ENCODE results near the gene PPIP5K2. TPM values are rescaled to one million over a fixed set of nuclear protein-coding genes. Genes with fewer than 3 reads are reported as not detected.
"Not testable (repeated sequence)": the region's sequence is repeated elsewhere in the genome, so short reads cannot be mapped to it uniquely, and the experiment has no call there.

Gene PPIP5K2
- total RNA-seq, 2 donors from 2014 or later, result 23.9 to 24.9 TPM

- Histone ChIP-seq H3K4me3 (no peak overlapping the region), H3K27me3 (replicated peaks; ENCODE audit: insufficient read depth) (no peaks in the 10 kb centered on the region), H3K27ac (no peak overlapping the region), H3K4me1 (replicated peaks) (no peaks in the 10 kb centered on the region), H3K36me3 (no peaks in the 10 kb centered on the region), H3K9me3 (no peaks in the 10 kb centered on the region)
- intact Hi-C loops (cut with DNase I), result no loop called here
- 97% methylated on average over 8 of the region's 8 CpGs for WGBS
- DNase-seq (ENCODE audit: low spot score), result no peak
- no peak for TF ChIP-seq POLR2AphosphoS5 (IDR thresholded peaks at IDR 0.05)
- TF ChIP-seq POLR2A (IDR thresholded peaks at IDR 0.05), result no peak
- TF ChIP-seq CTCF (IDR thresholded peaks at IDR 0.05), result no peak
Measured at GRCh38 chr5:103186152-103186551, 66.1 kb downstream of the PPIP5K2 start.

GRCh38 chr5:103188436-103188835 lies 68.3 kb downstream of the PPIP5K2 start:
- Histone ChIP-seq H3K4me3 (no peak overlapping the region), H3K27me3 (replicated peaks; ENCODE audit: insufficient read depth) (no peaks in the 10 kb centered on the region), H3K4me1 (replicated peaks) (no peaks in the 10 kb centered on the region), H3K36me3 (no peaks in the 10 kb centered on the region), H3K27ac (no peak overlapping the region), H3K9me3 (no peaks in the 10 kb centered on the region)
- intact Hi-C loops (cut with DNase I), result no loop called here
- DNase-seq (ENCODE audit: low spot score), result no peak
- 72% methylated on average over 1 of the region's 1 CpG for WGBS
- no peak for TF ChIP-seq POLR2A (IDR thresholded peaks at IDR 0.05)
- TF ChIP-seq CTCF (IDR thresholded peaks at IDR 0.05), result no peak
- TF ChIP-seq POLR2AphosphoS5 (IDR thresholded peaks at IDR 0.05), result no peak

- no peak overlapping the region for H3K4me3 ChIP-seq
- H3K4me1 ChIP-seq (replicated peaks), result no peaks in the 10 kb centered on the region
- TF ChIP-seq POLR2A (IDR thresholded peaks at IDR 0.05), result no peak
- TF ChIP-seq POLR2AphosphoS5 (IDR thresholded peaks at IDR 0.05), result no peak
- TF ChIP-seq CTCF (IDR thresholded peaks at IDR 0.05), result no peak
- intact Hi-C loops (cut with DNase I), result no loop called here
- no peak for DNase-seq (ENCODE audit: low spot score)
- no peaks in the 10 kb centered on the region for H3K9me3 ChIP-seq
- H3K27ac ChIP-seq, result no peak overlapping the region
- no peaks in the 10 kb centered on the region for H3K36me3 ChIP-seq
- H3K27me3 ChIP-seq (replicated peaks; ENCODE audit: insufficient read depth), result no peaks in the 10 kb centered on the region
Measured at GRCh38 chr5:103203226-103203625, 83.1 kb downstream of the PPIP5K2 start.

GRCh38 chr5:103204990-103205389 lies 84.9 kb downstream of the PPIP5K2 start:
- intact Hi-C loops (cut with DNase I), result not testable (repeated sequence)

GRCh38 chr5:103205991-103206700 lies 86.0 kb downstream of the PPIP5K2 start:
- Histone ChIP-seq H3K4me1 (replicated peaks) (no peaks in the 10 kb centered on the region), H3K36me3 (no peaks in the 10 kb centered on the region), H3K27me3 (replicated peaks; ENCODE audit: insufficient read depth) (no peaks in the 10 kb centered on the region), H3K27ac (no peak overlapping the region), H3K4me3 (no peak overlapping the region), H3K9me3 (no peaks in the 10 kb centered on the region)
- 82% methylated on average over 3 of the region's 3 CpGs for WGBS
- TF ChIP-seq CTCF (IDR thresholded peaks at IDR 0.05), result no peak
- no peak for TF ChIP-seq POLR2AphosphoS5 (IDR thresholded peaks at IDR 0.05)
- TF ChIP-seq POLR2A (IDR thresholded peaks at IDR 0.05), result no peak
- intact Hi-C loops (cut with DNase I), result no loop called here
- no peak for DNase-seq (ENCODE audit: low spot score)

More at GRCh38 chr5:103204990-103205389, 84.9 kb downstream of the PPIP5K2 start:
- H3K4me3 ChIP-seq; H3K4me1 ChIP-seq (replicated peaks); H3K27ac ChIP-seq; DNase-seq (ENCODE audit: low spot score); H3K27me3 ChIP-seq (replicated peaks; ENCODE audit: insufficient read depth); H3K9me3 ChIP-seq; H3K36me3 ChIP-seq: not testable (repeated sequence)
- WGBS, result 97% methylated on average over 3 of the region's 3 CpGs
